Trophoblast cell (in vitro differentiated cells and primary cell): Measurements from ENCODE around the gene LDLRAD4.

Experiments used
- DNase-seq, 2 donors: peaks; one replicate each; pipeline ENCODE4 v3.0.0-alpha.2; 2016
- H2AFZ ChIP-seq: 2 replicates; pipeline ENCODE4 v1.6.1; 2013; ENCODE audit warnings: low read length, moderate library complexity, mild to moderate bottlenecking; ENCODE audit not compliant: insufficient read depth, poor library complexity
- H2AK5ac ChIP-seq: 2 replicates; pipeline ENCODE4 v1.6.1; 2013; ENCODE audit warnings: mild to moderate bottlenecking, low read length
- H2BK120ac ChIP-seq: 2 replicates; pipeline ENCODE4 v1.6.1; 2013; ENCODE audit warnings: low read length, mild to moderate bottlenecking, moderate library complexity; ENCODE audit not compliant: insufficient read depth, poor library complexity
- H2BK12ac ChIP-seq: 2 replicates; pipeline ENCODE4 v1.6.1; 2013; ENCODE audit warnings: mild to moderate bottlenecking, low read length, moderate library complexity
- H2BK5ac ChIP-seq: 2 replicates; pipeline ENCODE4 v1.6.1; 2013; ENCODE audit warnings: low read length, low read depth, moderate library complexity, mild to moderate bottlenecking; ENCODE audit not compliant: poor library complexity
- H3K14ac ChIP-seq: 2 replicates; pipeline ENCODE4 v1.6.1; 2013; ENCODE audit warnings: mild to moderate bottlenecking, low read length
- H3K18ac ChIP-seq: 2 replicates; pipeline ENCODE4 v1.6.1; 2013; ENCODE audit warnings: mild to moderate bottlenecking, low read length
- H3K23ac ChIP-seq: 2 replicates; pipeline ENCODE4 v1.6.1; 2013; ENCODE audit warnings: low read length
- H3K27ac ChIP-seq: 2 replicates; pipeline ENCODE4 v1.5.1; 2013; ENCODE audit warnings: low read depth, mild to moderate bottlenecking, inconsistent platforms, low read length, moderate library complexity
- H3K27me3 ChIP-seq: 2 replicates; pipeline ENCODE4 v1.6.1; 2013; ENCODE audit warnings: inconsistent platforms, mild to moderate bottlenecking, low read length, moderate library complexity; ENCODE audit not compliant: insufficient read depth
- H3K36me3 ChIP-seq, 2 experiments: 1 replicate in 1 of 2; 2 replicates in 1 of 2; pipeline ENCODE4 v1.6.1; 2013; ENCODE audit warnings: low read length in 2 of 2, mild to moderate bottlenecking in 2 of 2, moderate library complexity in 1 of 2; ENCODE audit not compliant: insufficient read depth in 2 of 2, control insufficient read depth in 1 of 2
- H3K4ac ChIP-seq: 2 replicates; pipeline ENCODE4 v1.6.1; 2013; ENCODE audit warnings: low read depth, mild to moderate bottlenecking, low read length, moderate library complexity
- H3K4me1 ChIP-seq, 2 experiments: 1 replicate in 1 of 2; 2 replicates in 1 of 2; pipeline ENCODE4 v1.6.1; 2013; ENCODE audit warnings: low read length in 2 of 2, mild to moderate bottlenecking in 2 of 2, moderate library complexity in 1 of 2; ENCODE audit not compliant: insufficient read depth in 2 of 2, control insufficient read depth in 1 of 2
- H3K4me2 ChIP-seq: 2 replicates; pipeline ENCODE4 v1.6.1; 2013; ENCODE audit warnings: inconsistent platforms, mild to moderate bottlenecking, low read length, moderate library complexity
- H3K4me3 ChIP-seq: 2 replicates; pipeline ENCODE4 v1.5.1; 2013; ENCODE audit warnings: mild to moderate bottlenecking, low read depth, low read length, inconsistent platforms
- H3K79me1 ChIP-seq: one replicate; pipeline ENCODE4 v1.6.1; 2013; ENCODE audit warnings: low read length
- H3K79me2 ChIP-seq: 2 replicates; pipeline ENCODE4 v1.6.1; 2013; ENCODE audit warnings: low read length, mild to moderate bottlenecking; ENCODE audit not compliant: control insufficient read depth, insufficient read depth, poor library complexity
- H3K9ac ChIP-seq: 2 replicates; pipeline ENCODE4 v1.6.1; 2013; ENCODE audit warnings: mild to moderate bottlenecking, low read length
- H3K9me3 ChIP-seq: 2 replicates; pipeline ENCODE4 v1.6.1; 2013; ENCODE audit warnings: low read depth, mild to moderate bottlenecking, control low read depth, inconsistent platforms, low read length; ENCODE audit not compliant: insufficient read depth
- H4K12ac ChIP-seq: 2 replicates; pipeline ENCODE4 v1.6.1; 2013; ENCODE audit warnings: low read depth, mild to moderate bottlenecking, low read length, moderate library complexity
- H4K8ac ChIP-seq: 2 replicates; pipeline ENCODE4 v1.6.1; 2013; ENCODE audit warnings: low read depth, mild to moderate bottlenecking, low read length, moderate library complexity
- H4K91ac ChIP-seq: one replicate; pipeline ENCODE4 v1.6.1; 2013; ENCODE audit warnings: low read depth, mild to moderate bottlenecking, low read length, moderate library complexity
- WGBS: extraction: QIAGEN DNeasy Blood & Tissue Kit; methylation state at CpG from one replicate; pipeline ENCODE4 v1.1.7; 2013; ENCODE audit warnings: missing lambda C conversion rate; ENCODE audit not compliant: insufficient read length, insufficient coverage; ENCODE audit errors: extremely low coverage; 5-methylcytosine and 5-hydroxymethylcytosine counted together

LDLRAD4 gene

GRCh38 chr18:13372531-13372951 lies 154.0 kb downstream of the LDLRAD4 start:
- Histone ChIP-seq H4K8ac (no peak overlapping the region), H3K14ac (no peak overlapping the region), H2BK12ac (no peak overlapping the region), H3K9me3 (peaks cover 6% of the 10 kb centered on the region), H3K36me3 (no peaks in the 10 kb centered on the region), H2BK120ac (no peak overlapping the region), H2AK5ac (no peak overlapping the region), H3K79me1 (no peaks in the 10 kb centered on the region), H4K12ac (no peak overlapping the region), H3K4me2 (no peak overlapping the region), H3K79me2 (no peaks in the 10 kb centered on the region), H4K91ac (no peak overlapping the region), H3K23ac (no peak overlapping the region), H2AFZ (no peak overlapping the region), H3K18ac (no peak overlapping the region), H3K27me3 (no peaks in the 10 kb centered on the region), H3K9ac (no peak overlapping the region), H3K27ac (no peak overlapping the region), H3K4me3 (no peak overlapping the region), H3K4me1 (peaks cover 0 to 1% of the 10 kb centered on the region in 2 experiments), H2BK5ac (no peak overlapping the region), H3K4ac (no peak overlapping the region)
- WGBS: no CpG with 5 or more reads among the region's 8 CpGs
- no peak for DNase-seq

- H3K4ac ChIP-seq: no peak overlapping the region
- no peak overlapping the region for H3K23ac ChIP-seq
- H3K27me3 ChIP-seq: no peaks in the 10 kb centered on the region
- no peak overlapping the region for H3K4me2 ChIP-seq
- H3K36me3 ChIP-seq: no peaks in the 10 kb centered on the region
- no peak overlapping the region for H3K27ac ChIP-seq
- H4K8ac ChIP-seq: no peak overlapping the region
- no peak overlapping the region for H3K18ac ChIP-seq
- H3K9ac ChIP-seq: no peak overlapping the region
- peaks cover 0 to 1% of the 10 kb centered on the region in 2 experiments for H3K4me1 ChIP-seq
- no peak overlapping the region for H2AK5ac ChIP-seq
- no peaks in the 10 kb centered on the region for H3K79me2 ChIP-seq
- WGBS: no CpG with 5 or more reads among the region's 4 CpGs
- no peak overlapping the region for H2BK120ac ChIP-seq
- no peak overlapping the region for H2AFZ ChIP-seq
- H2BK5ac ChIP-seq: no peak overlapping the region
- H3K4me3 ChIP-seq: no peak overlapping the region
- H3K14ac ChIP-seq: no peak overlapping the region
- H4K12ac ChIP-seq: no peak overlapping the region
- H2BK12ac ChIP-seq: no peak overlapping the region
- H3K9me3 ChIP-seq: peaks cover 4% of the 10 kb centered on the region
- DNase-seq: no peak
- H3K79me1 ChIP-seq: no peaks in the 10 kb centered on the region
- no peak overlapping the region for H4K91ac ChIP-seq
Measured at GRCh38 chr18:13374096-13374467, 155.5 kb downstream of the LDLRAD4 start.

- Histone ChIP-seq H2AK5ac (no peak overlapping the region), H3K27ac (no peak overlapping the region), H3K9me3 (peaks cover 4% of the 10 kb centered on the region), H3K4me2 (no peak overlapping the region), H3K36me3 (no peaks in the 10 kb centered on the region), H4K8ac (no peak overlapping the region), H3K27me3 (no peaks in the 10 kb centered on the region), H3K18ac (no peak overlapping the region), H3K9ac (no peak overlapping the region), H2BK120ac (no peak overlapping the region), H3K79me2 (no peaks in the 10 kb centered on the region), H2BK5ac (no peak overlapping the region), H3K4me3 (no peak overlapping the region), H3K4me1 (peaks cover 0 to 1% of the 10 kb centered on the region in 2 experiments), H3K4ac (no peak overlapping the region), H3K23ac (no peak overlapping the region), H3K14ac (no peak overlapping the region), H3K79me1 (no peaks in the 10 kb centered on the region), H2AFZ (no peak overlapping the region), H4K12ac (no peak overlapping the region), H4K91ac (no peak overlapping the region), H2BK12ac (no peak overlapping the region)
- DNase-seq: no peak
- no CpG with 5 or more reads among the region's 17 CpGs for WGBS
Measured at GRCh38 chr18:13374468-13375301, 156.1 kb downstream of the LDLRAD4 start.

GRCh38 chr18:13375302-13376255 lies 157.0 kb downstream of the LDLRAD4 start:
- no peak overlapping the region for H3K27ac ChIP-seq

More at GRCh38 chr18:13375302-13376255, 157.0 kb downstream of the LDLRAD4 start:
- Histone ChIP-seq H4K12ac (no peak overlapping the region), H2BK120ac (no peak overlapping the region), H3K79me1 (no peaks in the 10 kb centered on the region), H2BK12ac (no peak overlapping the region), H4K91ac (no peak overlapping the region), H3K9ac (no peak overlapping the region), H3K79me2 (no peaks in the 10 kb centered on the region), H2BK5ac (no peak overlapping the region), H3K9me3 (peaks cover 4% of the 10 kb centered on the region), H3K4ac (no peak overlapping the region), H3K4me3 (no peak overlapping the region), H3K23ac (no peak overlapping the region), H4K8ac (no peak overlapping the region), H3K18ac (no peak overlapping the region), H3K27me3 (no peaks in the 10 kb centered on the region), H2AFZ (no peak overlapping the region), H3K4me2 (no peak overlapping the region), H2AK5ac (no peak overlapping the region), H3K14ac (no peak overlapping the region), H3K36me3 (no peaks in the 10 kb centered on the region), H3K4me1 (peaks cover 0 to 1% of the 10 kb centered on the region in 2 experiments)
- peak; percentile 49 to 51 for DNase-seq
- WGBS: no CpG with 5 or more reads among the region's 19 CpGs
